ENCODE measurements around the gene C8G. TPM values are rescaled to one million over a fixed set of nuclear protein-coding genes. Genes with fewer than 3 reads are reported as not detected.

Gene C8G
- total RNA-seq, 1 donor from 2014 or later, result 2.2 TPM

- H3K27me3 Mint-ChIP-seq (ENCODE audit: low read depth), result no peaks in the 10 kb centered on the region
- H3K4me1 Mint-ChIP-seq (ENCODE audit: low read depth), result peaks cover 4% of the 10 kb centered on the region
- TF ChIP-seq, protein P1, sequence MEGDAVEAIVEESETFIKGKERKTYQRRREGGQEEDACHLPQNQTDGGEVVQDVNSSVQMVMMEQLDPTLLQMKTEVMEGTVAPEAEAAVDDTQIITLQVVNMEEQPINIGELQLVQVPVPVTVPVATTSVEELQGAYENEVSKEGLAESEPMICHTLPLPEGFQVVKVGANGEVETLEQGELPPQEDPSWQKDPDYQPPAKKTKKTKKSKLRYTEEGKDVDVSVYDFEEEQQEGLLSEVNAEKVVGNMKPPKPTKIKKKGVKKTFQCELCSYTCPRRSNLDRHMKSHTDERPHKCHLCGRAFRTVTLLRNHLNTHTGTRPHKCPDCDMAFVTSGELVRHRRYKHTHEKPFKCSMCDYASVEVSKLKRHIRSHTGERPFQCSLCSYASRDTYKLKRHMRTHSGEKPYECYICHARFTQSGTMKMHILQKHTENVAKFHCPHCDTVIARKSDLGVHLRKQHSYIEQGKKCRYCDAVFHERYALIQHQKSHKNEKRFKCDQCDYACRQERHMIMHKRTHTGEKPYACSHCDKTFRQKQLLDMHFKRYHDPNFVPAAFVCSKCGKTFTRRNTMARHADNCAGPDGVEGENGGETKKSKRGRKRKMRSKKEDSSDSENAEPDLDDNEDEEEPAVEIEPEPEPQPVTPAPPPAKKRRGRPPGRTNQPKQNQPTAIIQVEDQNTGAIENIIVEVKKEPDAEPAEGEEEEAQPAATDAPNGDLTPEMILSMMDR (IDR thresholded peaks at IDR 0.05), result no peak
- peaks cover 4% of the 10 kb centered on the region for H3K9me3 Mint-ChIP-seq (ENCODE audit: low read depth)
- no peak for DNase-seq (ENCODE audit: low spot score)
- no peak overlapping the region for H3K4me3 Mint-ChIP-seq (ENCODE audit: unreplicated experiment)
- H3K27ac Mint-ChIP-seq (ENCODE audit: unreplicated experiment), result no peak overlapping the region
- H3K36me3 Mint-ChIP-seq (ENCODE audit: low read depth), result peaks cover 12% of the 10 kb centered on the region
Measured at GRCh38 chr9:136930014-136930413, 15.0 kb upstream of the C8G start.

- Mint-ChIP-seq H3K4me1 (ENCODE audit: low read depth) (peaks cover 4% of the 10 kb centered on the region), H3K9me3 (ENCODE audit: low read depth) (peaks cover 4% of the 10 kb centered on the region), H3K27ac (ENCODE audit: unreplicated experiment) (no peak overlapping the region), H3K36me3 (ENCODE audit: low read depth) (peaks cover 9% of the 10 kb centered on the region), H3K27me3 (ENCODE audit: low read depth) (no peaks in the 10 kb centered on the region), H3K4me3 (ENCODE audit: unreplicated experiment) (no peak overlapping the region)
- DNase-seq (ENCODE audit: low spot score), result no peak
- TF ChIP-seq, protein P1 (IDR thresholded peaks at IDR 0.05), result no peak
Measured at GRCh38 chr9:136931611-136932130, 13.4 kb upstream of the C8G start.

GRCh38 chr9:136934277-136934676 lies 10.8 kb upstream of the C8G start:
- Mint-ChIP-seq H3K4me3 (ENCODE audit: unreplicated experiment) (no peak overlapping the region), H3K9me3 (ENCODE audit: low read depth) (peaks cover 6% of the 10 kb centered on the region), H3K36me3 (ENCODE audit: low read depth) (peaks cover 12% of the 10 kb centered on the region), H3K27ac (ENCODE audit: unreplicated experiment) (no peak overlapping the region), H3K27me3 (ENCODE audit: low read depth) (no peaks in the 10 kb centered on the region), H3K4me1 (ENCODE audit: low read depth) (no peaks in the 10 kb centered on the region)
- TF ChIP-seq, protein P1 (IDR thresholded peaks at IDR 0.05), result no peak
- no peak for DNase-seq (ENCODE audit: low spot score)

DNA sequence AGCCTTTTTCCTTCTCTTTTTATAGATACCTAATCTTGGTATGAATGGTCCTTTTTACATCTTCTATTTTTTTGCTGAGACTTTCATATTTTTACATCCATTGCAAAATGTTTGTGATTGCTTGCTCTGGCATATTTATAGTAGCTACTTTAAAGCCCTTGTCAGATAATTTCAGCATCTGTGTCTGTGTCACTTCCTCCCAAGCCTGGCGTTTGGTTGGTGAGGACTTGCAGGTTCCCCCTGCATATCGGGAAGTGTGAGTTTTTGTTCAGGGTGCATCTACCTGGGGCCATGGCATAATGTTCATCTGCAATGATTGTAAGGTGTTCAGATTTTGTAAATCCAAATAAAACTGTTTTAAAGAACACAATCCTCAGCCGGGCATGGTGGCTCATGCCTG lies 9.4 kb upstream of the C8G start:
- TF ChIP-seq, protein P1 (IDR thresholded peaks at IDR 0.05), result no peak
- Mint-ChIP-seq H3K9me3 (ENCODE audit: low read depth) (peaks cover 6% of the 10 kb centered on the region), H3K27ac (ENCODE audit: unreplicated experiment) (no peak overlapping the region), H3K27me3 (ENCODE audit: low read depth) (no peaks in the 10 kb centered on the region), H3K4me3 (ENCODE audit: unreplicated experiment) (no peak overlapping the region), H3K4me1 (ENCODE audit: low read depth) (no peaks in the 10 kb centered on the region), H3K36me3 (ENCODE audit: low read depth) (peaks cover 13% of the 10 kb centered on the region)
- no peak for DNase-seq (ENCODE audit: low spot score)

GRCh38 chr9:136936645-136937170 lies 8.3 kb upstream of the C8G start:
- H3K9me3 Mint-ChIP-seq (ENCODE audit: low read depth), result peaks cover 6% of the 10 kb centered on the region
- no peaks in the 10 kb centered on the region for H3K4me1 Mint-ChIP-seq (ENCODE audit: low read depth)
- DNase-seq (ENCODE audit: low spot score), result no peak
- peaks cover 16% of the 10 kb centered on the region for H3K36me3 Mint-ChIP-seq (ENCODE audit: low read depth)
- no peaks in the 10 kb centered on the region for H3K27me3 Mint-ChIP-seq (ENCODE audit: low read depth)
- no peak overlapping the region for H3K4me3 Mint-ChIP-seq (ENCODE audit: unreplicated experiment)
- no peak overlapping the region for H3K27ac Mint-ChIP-seq (ENCODE audit: unreplicated experiment)
- TF ChIP-seq, protein P1 (IDR thresholded peaks at IDR 0.05), result no peak
